HCT116 (cell line): ENCODE measurements around the gene UBE2E1. TPM values are rescaled to one million over a fixed set of nuclear protein-coding genes. Genes with fewer than 3 reads are reported as not detected.

Experiments used
- ATAC-seq: fragments of 200-7000 bp; cut with Tn5 transposase; 2 replicates; pipeline ENCODE4 v1.9.1; 2020; ENCODE audit warnings: mild to moderate bottlenecking, moderate library complexity
- BruUV-seq: library from RNA; stranded (reverse); fragments of 400-500 nt; replicated peaks from 2 replicates; lab custom pipeline; 2021; lab: Mats Ljungman, UMichigan
- CTCF ChIA-PET: fragments of 300-600 bp; sonication (Branson Sonifier 250); formaldehyde crosslinking; loops from one replicate; lab custom pipeline; 2021; ENCODE audit warnings: antibody characterized with exemption; lab: Charles Lee
- POLR2A ChIA-PET: fragments of 300-600, 350-600 bp; sonication (Branson Sonifier 250); formaldehyde crosslinking; loops from one replicate; lab custom pipeline; 2021; ENCODE audit warnings: antibody characterized with exemption; lab: Charles Lee
- RAD21 ChIA-PET, 2 experiments: fragments of 300-600 bp; sonication (Branson Sonifier 250); formaldehyde crosslinking; loops; one replicate each; lab custom pipeline; 2023; ENCODE audit warnings: low total read pairs in 2 of 2; ENCODE audit not compliant: uncharacterized antibody in 2 of 2, unreplicated experiment in 2 of 2, low non-redundant PET in 1 of 2; lab: Charles Lee
- DNase-seq: peaks from one replicate; pipeline ENCODE4 v3.0.0-alpha.2; 2010; ENCODE audit warnings: low read depth, low spot score
- H2AFZ ChIP-seq: fragments of 200-600 bp; shearing (Covaris generic), sonication (generic); 2 replicates; pipeline ENCODE4 v1.6.1; 2017; ENCODE audit warnings: low read depth, mixed run types, mixed read lengths, antibody characterized with exemption, low read length; ENCODE audit not compliant: poor library complexity, severe bottlenecking
- H3K27ac ChIP-seq: 2 replicates; pipeline ENCODE4 v1.5.1; 2012; ENCODE audit warnings: low read depth, low read length
- H3K27me3 ChIP-seq: fragments of 200-600 bp; sonication (generic); 2 replicates; pipeline ENCODE4 v1.6.1; 2016; ENCODE audit warnings: mixed run types, low read length, mixed read lengths; ENCODE audit not compliant: insufficient read depth
- H3K36me3 ChIP-seq, 2 experiments: fragments of 200-500 bp in 1 of 2; fragments of 200-600 bp in 1 of 2; sonication (Bioruptor generic) in 1 of 2; sonication (generic) in 1 of 2; 2 replicates each; pipeline versions ENCODE4 v1.5.1 to v1.6.1; 2014 to 2016; ENCODE audit warnings: low read length in 2 of 2, inconsistent platforms in 1 of 2, mixed read lengths in 1 of 2, mixed run types in 1 of 2; ENCODE audit not compliant: insufficient read depth in 2 of 2, control insufficient read depth in 1 of 2
- H3K4me1 ChIP-seq, 2 experiments: fragments of 200-600 bp in 1 of 2; sonication (generic) in 1 of 2; 2 replicates each; pipeline versions ENCODE4 v1.5.1 to v1.6.1; 2012 to 2017; ENCODE audit warnings: low read length in 2 of 2, inconsistent platforms in 1 of 2, mild to moderate bottlenecking in 1 of 2, mixed read lengths in 1 of 2, mixed run types in 1 of 2, moderate library complexity in 1 of 2; ENCODE audit not compliant: insufficient read depth in 2 of 2, control insufficient read depth in 1 of 2
- H3K4me2 ChIP-seq: fragments of 200-600 bp; sonication (generic); 2 replicates; pipeline ENCODE4 v1.6.1; 2017; ENCODE audit warnings: mixed run types, low read length, mixed read lengths
- H3K4me3 ChIP-seq, 2 experiments: fragments of 200-600 bp in 1 of 2; sonication (generic) in 1 of 2; replicated peaks in 1 of 2; 2 replicates each; pipeline ENCODE4 v1.5.1; 2011 to 2016; ENCODE audit warnings: low read length in 2 of 2, control low read depth in 1 of 2, low read depth in 1 of 2, mild to moderate bottlenecking in 1 of 2, mixed read lengths in 1 of 2, mixed run types in 1 of 2
- H3K79me2 ChIP-seq: fragments of 200-600 bp; sonication (generic); 2 replicates; pipeline ENCODE4 v1.6.1; 2017; ENCODE audit warnings: mild to moderate bottlenecking, mixed run types, low read length, moderate library complexity, mixed read lengths; ENCODE audit not compliant: insufficient read depth
- H3K9ac ChIP-seq: fragments of 200-600 bp; sonication (generic); 2 replicates; pipeline ENCODE4 v1.6.1; 2016; ENCODE audit warnings: low read length, mixed read lengths
- H3K9me2 ChIP-seq: fragments of 200-600 bp; sonication (generic), shearing (Covaris generic); 2 replicates; pipeline ENCODE4 v1.6.1; 2017; ENCODE audit warnings: mixed run types, mild to moderate bottlenecking, moderate library complexity; ENCODE audit not compliant: insufficient read depth
- H3K9me3 ChIP-seq, 2 experiments: fragments of 200-500 bp in 1 of 2; fragments of 200-600 bp in 1 of 2; sonication (Bioruptor generic) in 1 of 2; sonication (generic) in 1 of 2; 2 replicates each; pipeline ENCODE4 v1.6.1; 2014 to 2017; ENCODE audit warnings: low read length in 2 of 2, mixed read lengths in 2 of 2, inconsistent platforms in 1 of 2, low read depth in 1 of 2, mild to moderate bottlenecking in 1 of 2, mixed run types in 1 of 2, moderate library complexity in 1 of 2; ENCODE audit not compliant: control insufficient read depth in 1 of 2, insufficient read depth in 1 of 2
- H4K20me1 ChIP-seq: fragments of 200-600 bp; sonication (generic), shearing (Covaris generic); 2 replicates; pipeline ENCODE4 v1.6.1; 2017; ENCODE audit warnings: mixed run types, mild to moderate bottlenecking, moderate library complexity; ENCODE audit not compliant: insufficient read depth
- CTCF ChIP-seq, 3 experiments: fragments of 200-600 bp in 1 of 3; sonication (generic) in 1 of 3; IDR thresholded peaks in 2 of 3; conservative IDR thresholded peaks in 1 of 3; 2 replicates each; pipeline ENCODE4 v1.5.1; 2012 to 2017; ENCODE audit warnings: low read depth in 2 of 3, low read length in 2 of 3, antibody characterized with exemption in 1 of 3, borderline replicate concordance in 1 of 3, control low read depth in 1 of 3, mild to moderate bottlenecking in 1 of 3, mixed read lengths in 1 of 3, mixed run types in 1 of 3, moderate library complexity in 1 of 3; ENCODE audit not compliant: insufficient read depth in 1 of 3
- EZH2 ChIP-seq: fragments of 200-600 bp; sonication (generic); IDR thresholded peaks from 2 replicates; pipeline ENCODE4 v1.6.1; 2017; ENCODE audit warnings: antibody characterized with exemption, mixed run types
- POLR2A ChIP-seq: IDR thresholded peaks from 2 replicates; pipeline ENCODE4 v1.7.0; 2011; ENCODE audit warnings: borderline replicate concordance; ENCODE audit not compliant: insufficient read depth, insufficient read length; ENCODE audit errors: extremely low read depth
- RAD21 ChIP-seq: IDR thresholded peaks from 2 replicates; pipeline ENCODE4 v1.6.1; 2012; ENCODE audit warnings: low read depth, mild to moderate bottlenecking
- SIN3A ChIP-seq: IDR thresholded peaks from 2 replicates; pipeline ENCODE4 v1.6.1; 2012; ENCODE audit warnings: low read depth
- intact Hi-C: fragments of 100-400 bp; cut with micrococcal nuclease; formaldehyde crosslinking; loops from 2 replicates; pipeline ENCODE4 v1.10.0; 2022
- total RNA-seq: library from RNA; stranded (reverse); gene quantifications from one replicate; pipeline ENCODE4 v1.2.1, GENCODE V29; 2021; ENCODE audit not compliant: unreplicated experiment
- TF ChIP-seq, protein P1 (sequence below): IDR thresholded peaks from 2 replicates; pipeline ENCODE4 v1.6.1; 2012; ENCODE audit warnings: low read depth
- TF ChIP-seq, protein P2 (sequence below): IDR thresholded peaks from 2 replicates; pipeline ENCODE4 v1.6.1; 2012

UBE2E1 gene
- total RNA-seq, 1 experiment from 2014 or later, result 75.1 TPM

DNA sequence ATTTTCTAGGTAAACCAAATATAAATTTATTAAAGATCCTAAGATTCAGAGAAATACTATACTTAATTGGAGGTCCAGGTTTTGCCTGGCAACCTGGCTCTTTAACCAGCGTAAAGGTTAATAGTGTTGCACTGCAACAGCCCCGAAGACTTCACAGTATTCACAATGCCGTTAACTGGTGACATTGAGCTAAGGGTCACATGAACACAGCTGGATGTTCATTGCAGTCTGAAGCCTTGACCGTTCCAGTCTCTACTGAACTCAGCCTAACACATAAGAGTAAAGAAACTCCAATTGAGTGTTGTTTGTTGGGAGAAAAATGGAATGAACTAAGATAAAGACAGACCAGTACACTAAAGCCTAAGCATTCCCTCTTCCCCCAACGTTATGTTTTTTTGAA is 84.2 kb downstream of the UBE2E1 start:
- Histone ChIP-seq H3K4me2 (no peak overlapping the region), H3K79me2 (peaks cover 33% of the 10 kb centered on the region), H3K4me1 (peaks cover 0 to 6% of the 10 kb centered on the region in 2 experiments; a peak in 3 of 4 replicates), H4K20me1 (no peaks in the 10 kb centered on the region), H3K9me3 (no peaks in the 10 kb centered on the region), H3K9me2 (no peaks in the 10 kb centered on the region), H3K27ac (no peak overlapping the region), H3K9ac (no peak overlapping the region), H2AFZ (no peak overlapping the region), H3K36me3 (peaks cover 5 to 10% of the 10 kb centered on the region in 2 experiments; a peak in 3 of 4 replicates), H3K4me3 (no peak overlapping the region), H3K27me3 (no peaks in the 10 kb centered on the region)
- TF ChIP-seq, protein P1, sequence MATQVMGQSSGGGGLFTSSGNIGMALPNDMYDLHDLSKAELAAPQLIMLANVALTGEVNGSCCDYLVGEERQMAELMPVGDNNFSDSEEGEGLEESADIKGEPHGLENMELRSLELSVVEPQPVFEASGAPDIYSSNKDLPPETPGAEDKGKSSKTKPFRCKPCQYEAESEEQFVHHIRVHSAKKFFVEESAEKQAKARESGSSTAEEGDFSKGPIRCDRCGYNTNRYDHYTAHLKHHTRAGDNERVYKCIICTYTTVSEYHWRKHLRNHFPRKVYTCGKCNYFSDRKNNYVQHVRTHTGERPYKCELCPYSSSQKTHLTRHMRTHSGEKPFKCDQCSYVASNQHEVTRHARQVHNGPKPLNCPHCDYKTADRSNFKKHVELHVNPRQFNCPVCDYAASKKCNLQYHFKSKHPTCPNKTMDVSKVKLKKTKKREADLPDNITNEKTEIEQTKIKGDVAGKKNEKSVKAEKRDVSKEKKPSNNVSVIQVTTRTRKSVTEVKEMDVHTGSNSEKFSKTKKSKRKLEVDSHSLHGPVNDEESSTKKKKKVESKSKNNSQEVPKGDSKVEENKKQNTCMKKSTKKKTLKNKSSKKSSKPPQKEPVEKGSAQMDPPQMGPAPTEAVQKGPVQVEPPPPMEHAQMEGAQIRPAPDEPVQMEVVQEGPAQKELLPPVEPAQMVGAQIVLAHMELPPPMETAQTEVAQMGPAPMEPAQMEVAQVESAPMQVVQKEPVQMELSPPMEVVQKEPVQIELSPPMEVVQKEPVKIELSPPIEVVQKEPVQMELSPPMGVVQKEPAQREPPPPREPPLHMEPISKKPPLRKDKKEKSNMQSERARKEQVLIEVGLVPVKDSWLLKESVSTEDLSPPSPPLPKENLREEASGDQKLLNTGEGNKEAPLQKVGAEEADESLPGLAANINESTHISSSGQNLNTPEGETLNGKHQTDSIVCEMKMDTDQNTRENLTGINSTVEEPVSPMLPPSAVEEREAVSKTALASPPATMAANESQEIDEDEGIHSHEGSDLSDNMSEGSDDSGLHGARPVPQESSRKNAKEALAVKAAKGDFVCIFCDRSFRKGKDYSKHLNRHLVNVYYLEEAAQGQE, result no peak
- TF ChIP-seq CTCF (IDR thresholded peaks at IDR 0.05 in 2 of 3, conservative IDR thresholded peaks at IDR 0.05 in 1 of 3; ENCODE audit: borderline replicate concordance in 1 of 3, insufficient read depth in 1 of 3, low read depth in 2 of 3, low read length in 2 of 3) (no peak), SIN3A (no peak), RAD21 (no peak), EZH2 (no peak), POLR2A (no peak)
- TF ChIP-seq, protein P2, sequence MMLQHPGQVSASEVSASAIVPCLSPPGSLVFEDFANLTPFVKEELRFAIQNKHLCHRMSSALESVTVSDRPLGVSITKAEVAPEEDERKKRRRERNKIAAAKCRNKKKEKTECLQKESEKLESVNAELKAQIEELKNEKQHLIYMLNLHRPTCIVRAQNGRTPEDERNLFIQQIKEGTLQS, result no peak
- intact Hi-C loops, result loop anchor here (2.0 to 5.0 kb wide), 2 partner anchors 349 to 792 kb away; no protein-coding TSS in a partner anchor
- DNase-seq, result no peak
- ChIA-PET RAD21 (no interaction called here), CTCF (interaction anchor here (0.6 to 1.8 kb wide), 2 partner anchors 8 to 599 kb away, joined by 3 to 11 read pairs; no protein-coding TSS in a partner anchor), POLR2A (interaction anchor here (1.1 kb wide), 1 partner anchor 29 kb away, joined by 3 read pairs; no protein-coding TSS in a partner anchor)
- BruUV-seq, result no TSS peak
- no peak for ATAC-seq
